ENCODE results near the gene HNF1B.

DNA sequence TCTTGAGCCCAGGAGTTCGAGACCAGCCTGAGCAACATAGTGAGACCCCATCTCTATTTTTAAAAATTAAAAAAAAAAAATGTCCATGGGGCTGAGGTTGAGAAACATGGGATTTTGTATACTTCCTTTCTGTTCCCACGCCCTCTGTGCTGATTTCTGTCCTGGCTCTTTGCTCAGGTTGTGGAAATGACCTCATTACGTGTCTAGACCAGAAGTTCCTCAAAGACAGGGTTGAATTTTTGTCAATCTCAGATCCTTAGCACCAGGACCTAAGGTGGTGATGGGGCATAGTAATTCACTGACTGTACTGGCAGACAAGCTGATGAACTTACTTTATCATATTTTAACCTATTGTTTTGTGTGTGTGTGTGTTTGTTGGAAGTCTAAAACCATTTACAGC lies 11.2 kb upstream of the HNF1B start:
- TF ChIP-seq, protein P1, sequence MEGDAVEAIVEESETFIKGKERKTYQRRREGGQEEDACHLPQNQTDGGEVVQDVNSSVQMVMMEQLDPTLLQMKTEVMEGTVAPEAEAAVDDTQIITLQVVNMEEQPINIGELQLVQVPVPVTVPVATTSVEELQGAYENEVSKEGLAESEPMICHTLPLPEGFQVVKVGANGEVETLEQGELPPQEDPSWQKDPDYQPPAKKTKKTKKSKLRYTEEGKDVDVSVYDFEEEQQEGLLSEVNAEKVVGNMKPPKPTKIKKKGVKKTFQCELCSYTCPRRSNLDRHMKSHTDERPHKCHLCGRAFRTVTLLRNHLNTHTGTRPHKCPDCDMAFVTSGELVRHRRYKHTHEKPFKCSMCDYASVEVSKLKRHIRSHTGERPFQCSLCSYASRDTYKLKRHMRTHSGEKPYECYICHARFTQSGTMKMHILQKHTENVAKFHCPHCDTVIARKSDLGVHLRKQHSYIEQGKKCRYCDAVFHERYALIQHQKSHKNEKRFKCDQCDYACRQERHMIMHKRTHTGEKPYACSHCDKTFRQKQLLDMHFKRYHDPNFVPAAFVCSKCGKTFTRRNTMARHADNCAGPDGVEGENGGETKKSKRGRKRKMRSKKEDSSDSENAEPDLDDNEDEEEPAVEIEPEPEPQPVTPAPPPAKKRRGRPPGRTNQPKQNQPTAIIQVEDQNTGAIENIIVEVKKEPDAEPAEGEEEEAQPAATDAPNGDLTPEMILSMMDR (IDR thresholded peaks at IDR 0.05), result no peak
- TF ChIP-seq POLR2A (IDR thresholded peaks at IDR 0.05), result no peak

Data from uterus (tissue), 2 donors.